CD14-positive monocyte (primary cell): ENCODE measurements around the gene SCARB1. TPM values are rescaled to one million over a fixed set of nuclear protein-coding genes. Genes with fewer than 3 reads are reported as not detected.

Source experiments
- DNase-seq, 3 donors: peaks; one replicate each; pipeline ENCODE4 v3.0.0-alpha.2; 2011 to 2022
- H2AFZ ChIP-seq: 2 replicates; pipeline ENCODE4 v1.6.0; 2012; ENCODE audit warnings: mild to moderate bottlenecking, low read depth, low read length, inconsistent platforms; ENCODE audit not compliant: insufficient read depth, poor library complexity, severe bottlenecking
- H3K27ac ChIP-seq, 2 donors: 1 replicate in 1 of 2; 2 replicates in 1 of 2; pipeline ENCODE4 v1.5.1; 2012 to 2013; ENCODE audit warnings: low read length in 2 of 2, control low read depth in 1 of 2, inconsistent platforms in 1 of 2, low read depth in 1 of 2, mild to moderate bottlenecking in 1 of 2
- H3K27me3 ChIP-seq, 2 donors: one replicate each; pipeline versions ENCODE4 v1.6.0 to v1.6.1; 2011 to 2013; ENCODE audit warnings: low read length in 2 of 2; ENCODE audit not compliant: control insufficient read depth in 2 of 2, insufficient read depth in 2 of 2
- H3K36me3 ChIP-seq, 2 donors: replicated peaks in 1 of 2; 1 replicate in 1 of 2; 2 replicates in 1 of 2; pipeline versions ENCODE4 v1.5.1 to v1.6.1; 2012 to 2013; ENCODE audit warnings: low read length in 2 of 2, control low read depth in 1 of 2, inconsistent platforms in 1 of 2, mild to moderate bottlenecking in 1 of 2; ENCODE audit not compliant: insufficient read depth in 2 of 2, control insufficient read depth in 1 of 2
- H3K4me1 ChIP-seq, 2 donors: 1 replicate in 1 of 2; 2 replicates in 1 of 2; pipeline versions ENCODE4 v1.5.1 to v1.6.1; 2012 to 2013; ENCODE audit warnings: low read length in 2 of 2, control low read depth in 1 of 2, inconsistent platforms in 1 of 2, mild to moderate bottlenecking in 1 of 2, moderate library complexity in 1 of 2; ENCODE audit not compliant: insufficient read depth in 2 of 2, control insufficient read depth in 1 of 2
- H3K4me2 ChIP-seq: replicated peaks from 2 replicates; pipeline ENCODE3; 2012; ENCODE audit warnings: low read length, moderate library complexity, mild to moderate bottlenecking; ENCODE audit not compliant: poor library complexity, severe bottlenecking; ENCODE audit errors: extremely low read depth
- H3K4me3 ChIP-seq, 3 experiments: fragments of 200-600 bp in 1 of 3; sonication (generic) in 1 of 3; replicated peaks in 1 of 3; 1 replicate in 2 of 3; 2 replicates in 1 of 3; pipeline ENCODE4 v1.5.1; 2011 to 2013; ENCODE audit warnings: low read length in 3 of 3, mild to moderate bottlenecking in 3 of 3, control low read depth in 2 of 3, low read depth in 2 of 3, inconsistent platforms in 1 of 3, moderate library complexity in 1 of 3
- H3K79me2 ChIP-seq: 2 replicates; pipeline ENCODE4 v1.6.0; 2012; ENCODE audit warnings: mild to moderate bottlenecking, control low read depth, inconsistent platforms, low read length, moderate library complexity; ENCODE audit not compliant: insufficient read depth
- H3K9ac ChIP-seq: 2 replicates; pipeline ENCODE4 v1.6.0; 2017; ENCODE audit warnings: low read length, mild to moderate bottlenecking; ENCODE audit not compliant: insufficient read depth, poor library complexity, severe bottlenecking
- H3K9me3 ChIP-seq, 2 donors: replicated peaks in 1 of 2; 1 replicate in 1 of 2; 2 replicates in 1 of 2; pipeline versions ENCODE4 v1.5.1 to v1.6.1; 2012 to 2013; ENCODE audit warnings: low read length in 2 of 2, control low read depth in 1 of 2; ENCODE audit not compliant: control insufficient read depth in 1 of 2, insufficient read depth in 1 of 2
- H4K20me1 ChIP-seq: 2 replicates; pipeline ENCODE4 v1.6.0; 2012; ENCODE audit warnings: mild to moderate bottlenecking, low read length, control low read depth, moderate library complexity; ENCODE audit not compliant: insufficient read depth
- H3K27ac Mint-ChIP-seq, 7 donors: one replicate each; pipeline ENCODE4 v1.8.0; 2020; ENCODE audit warnings: mild to moderate bottlenecking in 7 of 7, mixed read lengths in 7 of 7, moderate library complexity in 6 of 7, inconsistent platforms in 2 of 7
- H3K27me3 Mint-ChIP-seq, 3 donors: one replicate each; pipeline ENCODE4 v1.8.0; 2021 to 2022; ENCODE audit warnings: low read depth in 3 of 3, mild to moderate bottlenecking in 3 of 3, mixed read lengths in 3 of 3, moderate library complexity in 3 of 3, inconsistent platforms in 1 of 3
- H3K36me3 Mint-ChIP-seq, 2 donors: one replicate each; pipeline ENCODE4 v1.8.0; 2020; ENCODE audit warnings: mixed read lengths in 2 of 2, inconsistent platforms in 1 of 2, mild to moderate bottlenecking in 1 of 2
- H3K4me1 Mint-ChIP-seq: one replicate; pipeline ENCODE4 v1.8.0; 2020; ENCODE audit warnings: mild to moderate bottlenecking, mixed read lengths
- H3K4me3 Mint-ChIP-seq, 2 donors: one replicate each; pipeline ENCODE4 v1.8.0; 2020; ENCODE audit warnings: mild to moderate bottlenecking in 2 of 2, mixed read lengths in 2 of 2, moderate library complexity in 1 of 2
- H3K9me3 Mint-ChIP-seq, 7 donors: one replicate each; pipeline ENCODE4 v1.8.0; 2020 to 2022; ENCODE audit warnings: mixed read lengths in 7 of 7, mild to moderate bottlenecking in 6 of 7, moderate library complexity in 6 of 7, inconsistent platforms in 2 of 7
- WGBS: methylation state at CpG from one replicate; pipeline ENCODE4 v1.1.5; 2013; ENCODE audit warnings: missing lambda C conversion rate; ENCODE audit not compliant: insufficient coverage; 5-methylcytosine and 5-hydroxymethylcytosine counted together
- intact Hi-C, 2 donors: fragments of 100-400 bp; cut with micrococcal nuclease; formaldehyde crosslinking; loops; one replicate each; pipeline versions ENCODE4 v1.15.0 to v1.15.1; 2023
- polyA plus RNA-seq, 3 donors: library from polyadenylated mRNA; depleted of rRNA in 1 of 3; unstranded in 2 of 3; stranded (reverse) in 1 of 3; fragments of 300-500 nt in 2 of 3; fragments of >200 nt in 1 of 3; fragmentation: Illumina TruSeq in 2 of 3; gene quantifications; 1 replicate in 2 of 3; 2 replicates in 1 of 3; pipeline ENCODE4 v1.2.3, GENCODE V29; 2012 to 2021
- TF ChIP-seq, protein P1 (sequence below): fragments of 200-600 bp; IDR thresholded peaks from one replicate; pipeline ENCODE4 v1.8.0; 2022; ENCODE audit warnings: antibody characterized with exemption, mild to moderate bottlenecking

The SCARB1 gene
- polyA plus RNA-seq, 3 donors: 13.1 to 34.3 (median 15.2) TPM

DNA sequence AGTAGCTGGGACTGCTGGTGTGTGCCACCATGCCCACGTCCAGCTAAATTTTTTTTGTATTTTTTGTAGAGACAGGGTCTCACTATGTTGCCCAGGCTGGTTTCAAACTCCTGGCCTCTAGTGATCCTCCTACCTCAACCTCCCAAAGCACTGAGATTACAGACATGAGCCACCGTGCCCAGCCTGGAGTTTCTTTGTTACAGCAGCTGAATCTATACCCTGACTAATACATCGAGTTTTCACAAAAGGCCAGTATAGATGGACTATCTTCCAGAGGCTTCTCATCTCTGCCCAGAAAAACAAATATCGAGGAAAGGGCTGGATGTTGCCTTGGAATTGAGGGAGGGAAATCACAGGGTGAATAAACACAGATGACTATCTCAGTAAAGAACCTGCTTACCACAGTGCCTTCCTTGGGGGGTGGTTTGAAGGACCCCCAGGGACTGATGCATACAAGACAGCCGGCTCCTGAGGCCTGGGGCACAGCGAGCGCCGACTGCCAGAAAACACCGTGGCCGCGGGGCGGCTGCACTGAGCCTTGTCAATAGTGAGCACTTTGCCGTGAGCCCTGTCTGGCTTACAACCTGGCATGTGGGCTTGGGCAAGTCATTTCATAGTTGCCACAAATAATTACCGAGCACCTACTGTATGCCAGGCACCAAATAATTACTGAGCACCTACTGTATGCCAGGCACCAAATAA lies 111.9 kb downstream of the SCARB1 start:
- Histone ChIP-seq H4K20me1 (no peaks in the 10 kb centered on the region), H2AFZ (no peak overlapping the region), H3K4me3 (no peak overlapping the region), H3K79me2 (no peaks in the 10 kb centered on the region), H3K36me3 (no peaks in the 10 kb centered on the region), H3K9ac (no peak overlapping the region), H3K4me1 (peaks cover 74 to 96% of the 10 kb centered on the region in 2 donors), H3K9me3 (peaks cover 0 to 5% of the 10 kb centered on the region in 2 donors), H3K27me3 (no peaks in the 10 kb centered on the region), H3K27ac (peak overlapping the region in 1 of 2 donors; percentile 94), H3K4me2 (no peak overlapping the region)
- TF ChIP-seq, protein P1, sequence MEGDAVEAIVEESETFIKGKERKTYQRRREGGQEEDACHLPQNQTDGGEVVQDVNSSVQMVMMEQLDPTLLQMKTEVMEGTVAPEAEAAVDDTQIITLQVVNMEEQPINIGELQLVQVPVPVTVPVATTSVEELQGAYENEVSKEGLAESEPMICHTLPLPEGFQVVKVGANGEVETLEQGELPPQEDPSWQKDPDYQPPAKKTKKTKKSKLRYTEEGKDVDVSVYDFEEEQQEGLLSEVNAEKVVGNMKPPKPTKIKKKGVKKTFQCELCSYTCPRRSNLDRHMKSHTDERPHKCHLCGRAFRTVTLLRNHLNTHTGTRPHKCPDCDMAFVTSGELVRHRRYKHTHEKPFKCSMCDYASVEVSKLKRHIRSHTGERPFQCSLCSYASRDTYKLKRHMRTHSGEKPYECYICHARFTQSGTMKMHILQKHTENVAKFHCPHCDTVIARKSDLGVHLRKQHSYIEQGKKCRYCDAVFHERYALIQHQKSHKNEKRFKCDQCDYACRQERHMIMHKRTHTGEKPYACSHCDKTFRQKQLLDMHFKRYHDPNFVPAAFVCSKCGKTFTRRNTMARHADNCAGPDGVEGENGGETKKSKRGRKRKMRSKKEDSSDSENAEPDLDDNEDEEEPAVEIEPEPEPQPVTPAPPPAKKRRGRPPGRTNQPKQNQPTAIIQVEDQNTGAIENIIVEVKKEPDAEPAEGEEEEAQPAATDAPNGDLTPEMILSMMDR: no peak
- Mint-ChIP-seq H3K9me3 (peaks cover 3 to 14% (median 10%) of the 10 kb centered on the region in 7 donors), H3K4me1 (peaks cover 92% of the 10 kb centered on the region), H3K4me3 (no peak overlapping the region), H3K27ac (peak overlapping the region in 2 of 7 donors; percentile 82 to 91), H3K36me3 (peaks cover 5 to 7% of the 10 kb centered on the region in 2 donors), H3K27me3 (peaks cover 0 to 5% (median 2%) of the 10 kb centered on the region in 3 donors)
- intact Hi-C loops: no loop called here
- 98% methylated on average over 9 of the region's 14 CpGs for WGBS
- no peak for DNase-seq

GRCh38 chr12:124750787-124751471 lies 112.7 kb downstream of the SCARB1 start:
- no peaks in the 10 kb centered on the region for H4K20me1 ChIP-seq
- H3K9ac ChIP-seq: no peak overlapping the region
- no peaks in the 10 kb centered on the region for H3K79me2 ChIP-seq
- no peak overlapping the region for H3K4me3 Mint-ChIP-seq
- TF ChIP-seq, protein P1: no peak
- H3K27me3 Mint-ChIP-seq: peaks cover 0 to 5% (median 2%) of the 10 kb centered on the region in 3 donors
- H3K27ac Mint-ChIP-seq: peak overlapping the region in 2 of 7 donors; percentile 70 to 81
- H3K4me3 ChIP-seq: no peak overlapping the region
- intact Hi-C loops: no loop called here
- H3K4me2 ChIP-seq: no peak overlapping the region
- no peak overlapping the region for H3K27ac ChIP-seq
- peaks cover 5 to 7% of the 10 kb centered on the region in 2 donors for H3K36me3 Mint-ChIP-seq
- no peaks in the 10 kb centered on the region for H3K27me3 ChIP-seq
- H3K4me1 Mint-ChIP-seq: peaks cover 92% of the 10 kb centered on the region
- no peak for DNase-seq
- peaks cover 3 to 14% (median 10%) of the 10 kb centered on the region in 7 donors for H3K9me3 Mint-ChIP-seq
- no peak overlapping the region for H2AFZ ChIP-seq
- H3K36me3 ChIP-seq: no peaks in the 10 kb centered on the region
- H3K4me1 ChIP-seq: peaks cover 74 to 96% of the 10 kb centered on the region in 2 donors
- H3K9me3 ChIP-seq: peaks cover 0 to 5% of the 10 kb centered on the region in 2 donors
- 71% methylated on average over 5 of the region's 19 CpGs for WGBS
